HepG2 (cell line): ENCODE measurements around the gene RNPEPL1. TPM values are rescaled to one million over a fixed set of nuclear protein-coding genes. Genes with fewer than 3 reads are reported as not detected.

Source experiments
- ATAC-seq: fragments of 200-7000 bp; cut with Tn5 transposase; 3 replicates; pipeline ENCODE4 v1.9.1; 2020; ENCODE audit warnings: mild to moderate bottlenecking, moderate library complexity
- BruUV-seq: library from RNA; stranded (reverse); fragments of 400-500 nt; replicated peaks from 2 replicates; lab custom pipeline; 2021; lab: Mats Ljungman, UMichigan
- CTCF ChIA-PET: fragments of 300-600 bp; formaldehyde crosslinking; extraction: SDS; loops from one replicate; lab custom pipeline; 2021; ENCODE audit warnings: low total read pairs, inconsistent platforms, low intra/inter-chr PET ratio; lab: Yijun Ruan, JAX
- POLR2A ChIA-PET: fragments of 350-600 bp; sonication (Branson Sonifier 250); formaldehyde crosslinking; loops from one replicate; lab custom pipeline; 2020; ENCODE audit warnings: antibody characterized with exemption, inconsistent platforms; lab: Yijun Ruan, JAX
- DNase-seq: peaks from one replicate; pipeline ENCODE4 v3.0.0-alpha.2; 2015; ENCODE audit warnings: low spot score
- FAIRE-seq: peaks from 3 replicates; lab custom pipeline; 2011; peaks lifted over from hg19 to GRCh38; lab: Jason Lieb, UNC
- H2AFZ ChIP-seq: one replicate; pipeline ENCODE4 v1.6.1; 2011; ENCODE audit warnings: low read length, inconsistent platforms
- H3K27ac ChIP-seq: fragments of 300-600 bp; 3 replicates; pipeline ENCODE4 v1.8.0; 2011; ENCODE audit warnings: mixed run types, mild to moderate bottlenecking, mixed read lengths, low read length, inconsistent platforms; ENCODE audit not compliant: insufficient read depth; ENCODE audit errors: extremely low read length
- H3K27me3 ChIP-seq, 2 experiments: fragments of 200-600 bp in 1 of 2; 2 replicates in 1 of 2; 3 replicates in 1 of 2; pipeline versions ENCODE4 v1.6.0 to v1.8.0; 2011; ENCODE audit warnings: low read length in 2 of 2, mild to moderate bottlenecking in 2 of 2, moderate library complexity in 2 of 2, inconsistent platforms in 1 of 2; ENCODE audit not compliant: insufficient read depth in 2 of 2, control insufficient read depth in 1 of 2
- H3K36me3 ChIP-seq, 2 experiments: fragments of 200-600 bp in 1 of 2; replicated peaks in 1 of 2; 2 replicates in 1 of 2; 3 replicates in 1 of 2; pipeline versions ENCODE4 v1.5.1 to v1.8.0; 2011; ENCODE audit warnings: low read length in 2 of 2, inconsistent platforms in 1 of 2; ENCODE audit not compliant: insufficient read depth in 2 of 2, control insufficient read depth in 1 of 2
- H3K4me1 ChIP-seq: 2 replicates; pipeline ENCODE4 v1.5.1; 2012; ENCODE audit warnings: low read length, inconsistent platforms; ENCODE audit not compliant: insufficient read depth
- H3K4me2 ChIP-seq: 2 replicates; pipeline ENCODE4 v1.6.0; 2011; ENCODE audit warnings: low read depth, low read length, inconsistent platforms
- H3K4me3 ChIP-seq, 3 experiments: fragments of 200-600 bp in 1 of 3; sonication (generic), shearing (Covaris generic) in 1 of 3; replicated peaks in 1 of 3; 2 replicates each; pipeline ENCODE4 v1.5.1; 2011 to 2016; ENCODE audit warnings: low read length in 3 of 3, inconsistent platforms in 2 of 3, low read depth in 2 of 3, mild to moderate bottlenecking in 2 of 3, control low read depth in 1 of 3, mixed read lengths in 1 of 3; ENCODE audit not compliant: insufficient read depth in 1 of 3
- H3K79me2 ChIP-seq: one replicate; pipeline ENCODE4 v1.6.1; 2011; ENCODE audit warnings: low read length, inconsistent platforms; ENCODE audit not compliant: insufficient read depth
- H3K9ac ChIP-seq: 2 replicates; pipeline ENCODE4 v1.6.0; 2011; ENCODE audit warnings: mild to moderate bottlenecking, low read depth, low read length, inconsistent platforms; ENCODE audit not compliant: insufficient read depth
- H3K9me3 ChIP-seq: 2 replicates; pipeline ENCODE4 v1.5.1; 2012; ENCODE audit warnings: mild to moderate bottlenecking, low read length
- H4K20me1 ChIP-seq: 2 replicates; pipeline ENCODE4 v1.6.0; 2011; ENCODE audit warnings: inconsistent platforms, mild to moderate bottlenecking, low read length, moderate library complexity; ENCODE audit not compliant: insufficient read depth
- AGO1 ChIP-seq: fragments of 200-400 bp; formaldehyde crosslinking; IDR thresholded peaks from 2 replicates; pipeline ENCODE4 v1.6.1; 2017; ENCODE audit warnings: mild to moderate bottlenecking, low read depth, low read length, moderate library complexity; ENCODE audit not compliant: poor library complexity, severe bottlenecking
- AGO2 ChIP-seq: fragments of 200-400 bp; formaldehyde crosslinking; optimal IDR thresholded peaks from 2 replicates; pipeline ENCODE3; 2017; ENCODE audit warnings: mild to moderate bottlenecking, low read depth, low read length, moderate library complexity
- FOXK1 ChIP-seq: sonication (generic); formaldehyde crosslinking; IDR thresholded peaks from 2 replicates; pipeline ENCODE4 v1.4.0; 2020; ENCODE audit warnings: low read depth, missing genetic modification reagents, borderline replicate concordance
- PITX1 ChIP-seq: sonication (generic); formaldehyde crosslinking; IDR thresholded peaks from 2 replicates; pipeline ENCODE4 v1.5.1; 2020; ENCODE audit warnings: mild to moderate bottlenecking, missing genetic modification reagents
- POLR2A ChIP-seq, 2 experiments: IDR thresholded peaks; 2 replicates each; pipeline ENCODE4 v1.6.1; 2011; ENCODE audit warnings: low read depth in 2 of 2, low read length in 2 of 2, mild to moderate bottlenecking in 1 of 2, moderate library complexity in 1 of 2; ENCODE audit not compliant: insufficient read depth in 1 of 2
- PTBP1 ChIP-seq: fragments of 200-400 bp; formaldehyde crosslinking; IDR thresholded peaks from 2 replicates; pipeline ENCODE4 v1.6.1; 2018; ENCODE audit warnings: low read length, low read depth; ENCODE audit not compliant: poor library complexity, severe bottlenecking
- SYNCRIP ChIP-seq: fragments of 200-400 bp; formaldehyde crosslinking; IDR thresholded peaks from 2 replicates; pipeline ENCODE4 v1.6.1; 2018; ENCODE audit warnings: mild to moderate bottlenecking, low read depth, low read length; ENCODE audit not compliant: insufficient read depth
- ZBTB14 ChIP-seq: sonication (generic); formaldehyde crosslinking; IDR thresholded peaks from 2 replicates; pipeline ENCODE4 v1.4.0; 2020; ENCODE audit warnings: missing genetic modification reagents
- ZC3H13 ChIP-seq: sonication (generic); formaldehyde crosslinking; IDR thresholded peaks from 2 replicates; pipeline ENCODE4 v1.8.1; 2023; ENCODE audit warnings: mild to moderate bottlenecking, missing genetic modification reagents, moderate library complexity
- ZNF275 ChIP-seq: sonication (generic); formaldehyde crosslinking; IDR thresholded peaks from 2 replicates; pipeline ENCODE4 v1.8.0; 2022; ENCODE audit warnings: missing genetic modification reagents, mild to moderate bottlenecking, inconsistent platforms, borderline replicate concordance
- ZNF567 ChIP-seq: sonication (generic); formaldehyde crosslinking; IDR thresholded peaks from 2 replicates; pipeline ENCODE4 v1.8.1; 2023; ENCODE audit warnings: mild to moderate bottlenecking, missing genetic modification reagents, borderline replicate concordance
- WGBS: methylation state at CpG from one replicate; pipeline ENCODE4 v1.1.6; 2017; ENCODE audit warnings: low lambda C conversion rate; 5-methylcytosine and 5-hydroxymethylcytosine counted together
- in situ Hi-C: cut with HindIII; loops from 2 replicates; pipeline ENCODE4 v1.10.0; 2017; ENCODE audit warnings: low pct_unique_long_range_greater_than_20kb; ENCODE audit not compliant: extremely low pct_ligation_motif_present
- intact Hi-C: fragments of 100-400 bp; cut with micrococcal nuclease; formaldehyde crosslinking; loops from one replicate; pipeline ENCODE4 v1.10.0; 2022; ENCODE audit not compliant: unreplicated experiment
- polyA plus RNA-seq, 8 experiments: library from polyadenylated mRNA; depleted of rRNA in 3 of 8; stranded (reverse) in 7 of 8; unstranded in 1 of 8; fragments of >200 nt; fragmentation: Illumina TruSeq in 4 of 8; extraction: Trizol in 4 of 8; gene quantifications; 2 replicates each; pipeline versions ENCODE4 v1.2.1 to v1.2.3, GENCODE V29; 2011 to 2016; ENCODE audit warnings: low read depth in 4 of 8, missing spikeins in 1 of 8, mixed read lengths in 1 of 8; ENCODE audit not compliant: insufficient read depth in 1 of 8
- total RNA-seq, 5 experiments: library from RNA; depleted of rRNA; stranded (reverse); fragments of >200 nt; fragmentation: Illumina TruSeq; extraction: Trizol; gene quantifications; 2 replicates each; pipeline ENCODE4 v1.2.3, GENCODE V29; 2016; ENCODE audit warnings: low read depth in 1 of 5

Gene RNPEPL1
- total and polyA plus RNA-seq, 2 of the 13 experiments (the other 11 are each of a cell fraction or from before 2014, with no cell fraction given) = 13.0 to 18.0 TPM

- no peak for TF ChIP-seq PTBP1
- TF ChIP-seq PITX1 (CRISPR knock-in tag) = 0 out of 2 replicates have a peak, but pooled peaks have one; percentile 6
- TF ChIP-seq ZC3H13 = 0 out of 2 replicates have a peak, but pooled peaks have one; percentile 46
Observed at GRCh38 chr2:240578110-240578450, 9.8 kb downstream of the RNPEPL1 start (continued).

- no peak for FAIRE-seq
- WGBS = 100% methylated on average over 6 of the region's 8 CpGs
- H3K9ac ChIP-seq = no peak overlapping the region
- H3K27me3 ChIP-seq = no peaks in the 10 kb centered on the region
- ATAC-seq = no peak
- no peak for DNase-seq
- no peak overlapping the region for H3K4me2 ChIP-seq
- H3K9me3 ChIP-seq = no peaks in the 10 kb centered on the region
- no peak overlapping the region for H2AFZ ChIP-seq
- intact Hi-C loops (no loop called here), in situ Hi-C loops (no loop called here)
- TF ChIP-seq SYNCRIP = no peak
- peak; percentile 11 for TF ChIP-seq AGO1
- TF ChIP-seq ZNF275 = 0 out of 2 replicates have a peak, but pooled peaks have one; percentile 18
- TF ChIP-seq ZBTB14 (CRISPR knock-in tag) = 0 out of 2 replicates have a peak, but pooled peaks have one; percentile 13
- peak in 1 of 2 experiments; percentile 9; a peak in 1 of 4 replicates for TF ChIP-seq POLR2A (IDR thresholded peaks at IDR 0.05; ENCODE audit: insufficient read depth in 1 of 2, low read depth in 2 of 2, low read length in 2 of 2)
- peak; percentile 49 for TF ChIP-seq AGO2
- TF ChIP-seq ZNF567 (CRISPR knock-in tag) = no peak
- no peak for TF ChIP-seq FOXK1 (CRISPR knock-in tag)
- POLR2A ChIA-PET = interaction anchor here (0.9 to 3.2 kb wide), 3 partner anchors 8 to 12 kb away, joined by 4 to 11 read pairs (median 6); partner anchors contain the start of genes CAPN10 and RNPEPL1
- peaks cover 27% of the 10 kb centered on the region for H3K79me2 ChIP-seq
- no peak overlapping the region for H3K4me3 ChIP-seq
- H3K27ac ChIP-seq = no peak overlapping the region
- peaks cover 3 to 13% of the 10 kb centered on the region in 2 experiments; a peak in 4 of 5 replicates for H3K36me3 ChIP-seq
- peaks cover 48% of the 10 kb centered on the region for H3K4me1 ChIP-seq
- CTCF ChIA-PET = no interaction called here
- no TSS peak for BruUV-seq
- H4K20me1 ChIP-seq = peaks cover 3% of the 10 kb centered on the region; the same call in 1 of the 2 replicates
Observed at GRCh38 chr2:240578488-240578887, 10.2 kb downstream of the RNPEPL1 start.
